Stimulated activated CD4-positive, alpha-beta T cell treated with anti-CD3 and anti-CD28 coated beads, TNF-alpha, amount 100 ng/mL, for 24 hours (primary cell): Measurements from ENCODE around the gene GPC5.
"Not testable (repeated sequence)": the region's sequence is repeated elsewhere in the genome, so short reads cannot be mapped to it uniquely, and the experiment has no call there.

ENCODE experiments used
- DNase-seq, 3 experiments: peaks; one replicate each; pipeline ENCODE4 v3.0.0-alpha.2; 2020; ENCODE audit warnings: low read depth in 3 of 3

The GPC5 gene

GRCh38 chr13:92735909-92736308, 1337.5 kb downstream of the GPC5 start:
- no peak for DNase-seq

DNA sequence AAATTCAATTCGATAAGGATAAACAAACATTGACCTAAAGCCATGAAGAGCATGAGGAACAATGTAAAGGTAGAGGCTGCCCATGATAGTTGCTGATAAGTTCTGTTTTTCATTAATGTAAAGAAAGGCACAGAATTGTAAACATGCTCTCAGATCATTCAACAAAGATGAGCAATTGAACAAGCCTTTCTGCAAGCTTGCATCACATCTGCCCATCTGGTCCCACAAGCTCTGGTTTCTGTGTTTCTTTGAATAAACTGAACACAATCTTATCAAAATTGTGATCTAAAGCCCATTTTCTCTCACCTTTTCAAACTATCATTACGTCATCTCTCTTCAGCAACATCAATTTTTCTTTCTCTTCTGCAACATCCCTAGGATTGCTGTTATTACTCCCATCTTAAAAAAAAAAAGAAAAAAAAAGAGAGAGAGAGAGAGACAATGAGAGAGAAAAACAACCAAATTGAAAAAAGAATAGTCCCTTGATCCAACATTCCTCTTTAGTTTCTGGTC, 1340.9 kb downstream of the GPC5 start:
- no peak for DNase-seq

- no peak for DNase-seq
These were observed 1345.6 kb downstream of the GPC5 start for GRCh38 chr13:92743992-92744391.

GRCh38 chr13:92745258-92745657, 1346.8 kb downstream of the GPC5 start:
- no peak for DNase-seq

GRCh38 chr13:92752705-92753104, 1354.3 kb downstream of the GPC5 start:
- DNase-seq: not testable (repeated sequence)

DNA sequence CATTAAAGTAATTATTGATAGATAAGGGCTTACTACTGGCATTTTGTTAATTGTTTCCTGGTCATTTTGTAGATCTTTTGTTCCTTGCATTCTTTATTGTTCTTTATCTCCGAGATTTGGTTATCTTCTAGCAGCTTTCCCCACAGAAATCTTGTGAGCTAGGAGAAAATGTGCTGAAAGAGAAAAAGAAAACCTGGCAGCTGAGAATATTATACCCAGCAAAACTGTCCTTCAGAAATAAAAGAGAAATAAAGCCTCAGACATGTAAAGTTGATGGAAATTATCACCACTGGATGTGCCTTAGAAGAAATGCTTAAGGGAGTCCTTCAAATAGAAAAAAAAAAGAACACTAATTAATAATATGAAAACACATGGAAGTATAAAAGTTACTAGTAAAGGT, 1363.3 kb downstream of the GPC5 start:
- no peak for DNase-seq

DNA sequence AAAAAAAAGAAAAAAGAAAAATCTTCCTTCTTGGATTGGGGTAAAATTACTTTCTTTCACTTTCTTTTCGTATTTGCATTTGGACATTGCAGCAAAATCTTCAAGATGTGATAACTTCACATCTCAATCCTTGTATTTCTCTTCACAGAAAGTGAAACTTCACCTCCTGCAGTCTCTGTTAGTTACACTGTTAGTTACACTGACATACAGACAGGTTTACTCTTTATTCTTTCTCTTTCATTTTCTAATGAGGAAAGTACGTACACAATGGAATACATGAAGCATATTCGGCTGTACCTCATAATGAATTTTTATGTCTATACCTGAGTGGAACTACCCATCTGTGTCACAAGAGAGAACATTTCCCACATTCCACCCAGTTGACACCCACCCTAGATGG, 1369.0 kb downstream of the GPC5 start:
- DNase-seq: no peak

GRCh38 chr13:92768602-92769001, 1370.2 kb downstream of the GPC5 start:
- no peak for DNase-seq

DNA sequence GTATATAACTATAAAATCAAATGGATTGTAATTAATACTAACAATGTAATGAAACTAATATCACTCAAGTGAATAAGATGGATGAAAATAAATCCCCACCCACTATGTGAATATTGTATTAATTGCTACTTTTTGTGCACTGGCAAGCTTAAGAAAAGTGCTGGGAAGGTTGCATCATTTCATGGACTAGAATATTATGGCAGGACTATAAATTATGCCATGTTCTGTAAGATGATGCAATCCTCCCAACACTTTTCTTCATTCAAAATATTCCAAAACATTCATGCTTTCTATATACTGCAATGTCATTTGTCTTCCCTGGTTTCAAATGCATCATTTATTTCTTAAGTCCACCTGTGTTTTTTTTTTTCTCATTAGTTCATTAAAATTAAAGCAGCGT, 1370.6 kb downstream of the GPC5 start:
- DNase-seq: no peak

DNA sequence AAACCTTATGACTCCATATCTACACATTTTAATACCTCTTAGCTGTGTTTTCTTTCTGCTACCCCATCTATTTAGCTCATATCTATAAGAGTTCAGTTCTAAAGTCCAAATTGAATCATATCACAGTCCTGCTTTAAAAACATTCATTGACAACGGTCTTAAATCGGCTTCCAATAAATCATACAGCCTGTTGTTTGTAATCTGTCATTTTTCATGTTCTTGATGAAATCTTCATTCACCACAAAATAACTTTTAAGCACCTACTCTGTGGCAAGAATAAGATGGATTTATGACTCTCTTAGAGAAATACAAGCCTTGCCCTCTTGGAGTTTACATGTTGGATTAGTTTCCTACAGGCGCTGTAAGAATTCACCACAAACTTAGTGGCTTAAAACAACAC, 1377.2 kb downstream of the GPC5 start:
- DNase-seq: no peak

DNA sequence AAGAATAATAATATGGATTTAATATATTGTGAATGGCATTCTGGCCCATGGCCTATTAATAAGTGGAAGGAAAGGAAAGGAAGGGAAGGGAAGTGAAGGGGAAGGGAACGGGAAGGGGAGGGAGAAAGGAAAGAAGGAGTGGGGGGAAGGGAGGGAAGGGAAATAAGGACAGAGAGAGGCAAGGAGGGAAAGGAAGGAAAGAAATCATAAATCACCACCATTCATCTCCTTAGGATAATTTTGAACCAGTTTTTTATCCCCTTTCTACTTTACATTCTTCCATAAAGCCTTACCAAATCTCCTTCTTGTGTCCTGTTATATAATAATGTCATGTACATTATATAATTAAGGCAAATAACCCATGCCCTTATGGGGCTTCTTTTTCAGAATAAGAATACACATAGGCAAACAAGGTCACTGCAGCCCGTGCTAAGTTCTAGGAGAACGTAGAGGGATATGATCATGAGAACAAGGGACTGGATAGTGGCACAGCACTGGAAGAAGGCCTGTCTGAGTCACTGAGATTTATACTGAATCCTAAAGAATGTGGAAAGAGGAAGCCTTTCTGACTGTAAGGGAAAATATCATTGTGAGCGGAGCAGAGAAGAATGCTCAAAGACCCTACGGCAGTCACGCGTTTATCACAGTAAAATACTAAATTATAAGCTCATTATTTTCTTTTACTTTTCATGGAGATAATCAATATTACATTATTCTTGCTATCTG, 1383.7 kb downstream of the GPC5 start:
- no peak for DNase-seq

DNA sequence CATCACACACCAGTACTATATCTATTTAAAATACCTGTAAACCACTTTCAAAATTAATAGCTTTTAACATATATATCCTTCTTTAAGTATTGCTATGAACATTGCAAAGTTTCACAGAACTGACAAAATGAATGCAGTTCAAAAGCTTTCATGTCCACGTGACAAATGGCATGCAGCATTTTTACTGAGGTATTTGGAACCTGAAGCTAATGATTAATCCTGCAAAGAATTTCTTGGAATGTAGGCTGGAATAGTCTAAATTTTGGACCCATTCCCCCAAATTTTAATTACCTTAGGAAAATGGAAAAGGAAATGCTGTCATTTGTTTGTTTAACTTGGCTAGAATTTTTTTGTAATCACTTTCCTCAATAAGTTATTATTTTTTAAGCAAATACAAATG, 1404.4 kb downstream of the GPC5 start:
- no peak for DNase-seq

GRCh38 chr13:92804346-92804745, 1405.9 kb downstream of the GPC5 start:
- DNase-seq: no peak

DNA sequence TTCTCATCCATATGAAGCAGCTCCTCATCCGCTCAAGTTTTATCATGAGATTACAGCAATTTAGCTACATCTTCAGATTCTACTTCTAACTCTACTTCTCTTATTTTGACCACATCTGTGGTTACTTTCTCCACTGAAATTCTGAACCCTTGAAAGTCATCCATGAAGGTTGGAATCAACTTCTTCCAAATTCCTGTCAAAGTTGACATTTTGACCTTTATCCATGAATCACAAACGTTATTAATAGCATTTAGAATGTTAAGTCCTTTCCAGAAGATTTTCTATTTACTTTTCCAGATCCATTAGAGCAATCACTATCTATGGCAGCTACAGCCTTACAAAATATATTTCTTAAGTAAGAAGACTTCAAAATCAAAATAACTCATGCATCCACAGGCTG, 1406.5 kb downstream of the GPC5 start:
- DNase-seq: no peak

DNA sequence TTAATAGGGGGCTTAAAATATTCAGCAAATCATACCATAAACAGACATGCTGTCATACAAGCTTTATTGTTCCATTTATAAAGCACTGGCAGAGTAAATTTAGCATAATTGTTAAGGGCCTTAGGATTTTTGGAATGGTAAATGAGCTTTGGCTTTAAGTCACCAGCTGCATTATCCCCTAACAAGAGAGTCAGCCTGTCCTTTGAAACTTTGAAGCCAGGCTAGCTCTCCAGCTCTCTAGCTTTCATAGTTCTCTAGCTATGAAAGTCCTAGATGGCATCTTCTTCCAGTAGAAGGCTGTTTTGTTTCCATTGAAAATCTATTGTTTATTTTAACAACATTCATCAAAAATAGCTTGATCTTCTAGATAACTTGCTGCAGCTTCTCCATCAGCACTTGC, 1407.3 kb downstream of the GPC5 start:
- DNase-seq: no peak

DNA sequence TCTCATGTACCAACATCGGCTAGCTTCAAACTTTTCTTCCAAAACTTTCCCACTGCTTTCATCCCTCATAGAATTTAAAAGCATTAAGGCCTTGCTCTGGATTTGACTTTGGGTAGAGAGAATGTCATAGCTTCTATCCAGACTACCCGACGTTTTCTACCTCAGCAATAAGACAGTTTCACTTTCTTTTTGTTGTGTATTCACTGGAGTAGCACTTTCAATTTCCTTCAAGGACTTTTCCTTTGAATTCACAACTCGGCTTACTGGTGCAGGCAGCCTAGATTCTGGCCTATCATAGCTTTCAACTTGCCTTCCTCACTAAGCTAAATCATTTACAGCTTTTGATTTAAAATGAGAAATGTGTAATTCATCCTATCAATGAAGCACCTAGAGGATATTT, 1407.8 kb downstream of the GPC5 start:
- no peak for DNase-seq

- no peak for DNase-seq
These were observed 1408.9 kb downstream of the GPC5 start for GRCh38 chr13:92807353-92807752.

DNA sequence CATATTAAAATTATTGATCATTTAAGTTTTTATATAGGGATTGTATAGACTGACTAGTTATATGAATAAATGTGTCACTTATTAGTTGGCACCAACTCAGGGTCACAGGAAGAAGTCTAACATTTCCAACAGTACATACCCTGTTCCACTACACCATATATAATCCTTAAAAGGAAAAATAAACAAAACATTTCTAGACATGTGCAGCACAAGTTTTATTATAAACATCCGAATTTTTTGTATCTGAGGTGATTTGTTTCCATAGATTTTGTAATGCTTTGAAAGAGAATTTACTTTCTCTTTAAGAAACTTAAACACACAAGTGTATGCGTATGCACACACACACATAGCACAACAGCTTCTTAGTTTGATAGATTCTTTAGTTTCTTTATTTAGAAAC, 1409.5 kb downstream of the GPC5 start:
- DNase-seq: no peak

- no peak for DNase-seq
These were observed 1422.9 kb downstream of the GPC5 start for GRCh38 chr13:92821324-92821723.

GRCh38 chr13:92823059-92823458, 1424.6 kb downstream of the GPC5 start:
- DNase-seq: no peak

- no peak for DNase-seq
These were observed 1427.6 kb downstream of the GPC5 start for GRCh38 chr13:92825938-92826596.

- DNase-seq: no peak
These were observed 1429.1 kb downstream of the GPC5 start for GRCh38 chr13:92827503-92827902.

GRCh38 chr13:92829930-92830329, 1431.5 kb downstream of the GPC5 start:
- DNase-seq: no peak
